Osteocyte (in vitro differentiated cells): Measurements from ENCODE around the gene SNAPC4. TPM values are rescaled to one million over a fixed set of nuclear protein-coding genes. Genes with fewer than 3 reads are reported as not detected.

Source experiments
- DNase-seq: peaks from one replicate; pipeline ENCODE4 v3.0.0; 2021; ENCODE audit warnings: mixed read lengths; ENCODE audit not compliant: unreplicated experiment; ENCODE audit errors: extremely low spot score
- H3K27ac Mint-ChIP-seq: one replicate; pipeline ENCODE4 v1.8.0; 2021; ENCODE audit warnings: mild to moderate bottlenecking, mixed read lengths; ENCODE audit not compliant: unreplicated experiment
- H3K27me3 Mint-ChIP-seq: one replicate; pipeline ENCODE4 v1.8.0; 2021; ENCODE audit warnings: mixed read lengths; ENCODE audit not compliant: unreplicated experiment
- H3K36me3 Mint-ChIP-seq: one replicate; pipeline ENCODE4 v1.8.0; 2021; ENCODE audit warnings: mixed read lengths; ENCODE audit not compliant: unreplicated experiment
- H3K4me1 Mint-ChIP-seq: one replicate; pipeline ENCODE4 v1.8.0; 2021; ENCODE audit warnings: mixed read lengths; ENCODE audit not compliant: unreplicated experiment
- H3K4me3 Mint-ChIP-seq: one replicate; pipeline ENCODE4 v1.8.0; 2021; ENCODE audit warnings: mild to moderate bottlenecking, moderate library complexity, mixed read lengths; ENCODE audit not compliant: unreplicated experiment
- H3K9me3 Mint-ChIP-seq: one replicate; pipeline ENCODE4 v1.8.0; 2021; ENCODE audit warnings: mixed read lengths; ENCODE audit not compliant: unreplicated experiment
- total RNA-seq: library from RNA; stranded (reverse); gene quantifications from 2 replicates; pipeline ENCODE4 v1.2.1, GENCODE V29; 2021
- TF ChIP-seq, protein P1 (sequence below): fragments of 200-600 bp; sonication (generic); IDR thresholded peaks from 2 replicates; pipeline ENCODE4 v1.5.0; 2021; ENCODE audit warnings: antibody characterized with exemption, mild to moderate bottlenecking, moderate library complexity

SNAPC4 gene
- total RNA-seq, 1 donor from 2014 or later = 9.9 TPM

DNA sequence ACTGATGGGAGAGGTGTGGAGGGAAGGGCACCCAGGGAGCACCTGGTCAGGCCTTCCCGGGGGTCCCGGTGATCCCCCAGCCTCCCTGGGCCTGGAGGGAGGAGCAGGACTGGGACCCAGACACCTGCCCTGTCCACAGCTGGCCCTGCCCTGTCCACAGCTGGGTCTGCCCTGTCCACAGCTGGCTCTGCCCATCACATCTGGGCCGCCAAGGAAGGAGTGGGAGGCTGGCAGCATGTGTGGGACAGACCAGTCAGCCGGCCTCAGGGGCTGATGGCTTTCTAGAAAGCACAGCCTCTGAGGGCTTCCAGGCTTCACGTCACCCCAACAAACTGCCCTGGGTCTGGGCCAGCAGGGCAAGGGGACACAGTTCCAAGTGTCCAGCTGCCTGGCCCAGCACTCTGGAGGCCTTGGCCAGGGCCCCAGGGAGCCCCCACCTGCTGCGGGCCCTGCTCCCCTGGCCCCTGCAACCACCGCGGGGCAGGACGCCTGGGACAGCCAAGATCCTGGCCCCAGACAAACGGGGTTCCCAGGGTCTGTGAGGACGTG is 48.6 kb downstream of the SNAPC4 start:
- TF ChIP-seq, protein P1, sequence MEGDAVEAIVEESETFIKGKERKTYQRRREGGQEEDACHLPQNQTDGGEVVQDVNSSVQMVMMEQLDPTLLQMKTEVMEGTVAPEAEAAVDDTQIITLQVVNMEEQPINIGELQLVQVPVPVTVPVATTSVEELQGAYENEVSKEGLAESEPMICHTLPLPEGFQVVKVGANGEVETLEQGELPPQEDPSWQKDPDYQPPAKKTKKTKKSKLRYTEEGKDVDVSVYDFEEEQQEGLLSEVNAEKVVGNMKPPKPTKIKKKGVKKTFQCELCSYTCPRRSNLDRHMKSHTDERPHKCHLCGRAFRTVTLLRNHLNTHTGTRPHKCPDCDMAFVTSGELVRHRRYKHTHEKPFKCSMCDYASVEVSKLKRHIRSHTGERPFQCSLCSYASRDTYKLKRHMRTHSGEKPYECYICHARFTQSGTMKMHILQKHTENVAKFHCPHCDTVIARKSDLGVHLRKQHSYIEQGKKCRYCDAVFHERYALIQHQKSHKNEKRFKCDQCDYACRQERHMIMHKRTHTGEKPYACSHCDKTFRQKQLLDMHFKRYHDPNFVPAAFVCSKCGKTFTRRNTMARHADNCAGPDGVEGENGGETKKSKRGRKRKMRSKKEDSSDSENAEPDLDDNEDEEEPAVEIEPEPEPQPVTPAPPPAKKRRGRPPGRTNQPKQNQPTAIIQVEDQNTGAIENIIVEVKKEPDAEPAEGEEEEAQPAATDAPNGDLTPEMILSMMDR = no peak
- Mint-ChIP-seq H3K9me3 (no peaks in the 10 kb centered on the region), H3K4me1 (peaks cover 10% of the 10 kb centered on the region), H3K4me3 (no peak overlapping the region), H3K27me3 (no peaks in the 10 kb centered on the region), H3K27ac (no peak overlapping the region), H3K36me3 (no peaks in the 10 kb centered on the region)
- DNase-seq = no peak

Other genes with a start within 250 kb of the SNAPC4 start
- not detected in 2 replicates for gene LHX3, start 195.0 kb downstream of the SNAPC4 start, total RNA-seq
- gene QSOX2, start 154.4 kb downstream of the SNAPC4 start, total RNA-seq = 15.5 and 17.1 TPM in 2 replicates
- gene CCDC187, start 96.1 kb downstream of the SNAPC4 start, total RNA-seq = not detected in 2 replicates
- 32.5 and 37.1 TPM in 2 replicates for gene GPSM1, start 72.6 kb downstream of the SNAPC4 start, total RNA-seq
- 16.6 and 17.6 TPM in 2 replicates for gene DNLZ, start 36.4 kb downstream of the SNAPC4 start, total RNA-seq
- gene CARD9, start 26.5 kb downstream of the SNAPC4 start, total RNA-seq = 0.89 and 0.94 TPM in 2 replicates
- gene ENTR1, start 10.4 kb upstream of the SNAPC4 start, total RNA-seq = 54.8 and 57.9 TPM in 2 replicates
- 51.9 and 52.8 TPM in 2 replicates for gene PMPCA, start 10.5 kb upstream of the SNAPC4 start, total RNA-seq
- gene INPP5E, start 39.7 kb upstream of the SNAPC4 start, total RNA-seq = 16.0 and 16.7 TPM in 2 replicates
- gene SEC16A, start 82.9 kb upstream of the SNAPC4 start, total RNA-seq = 85.0 and 88.5 TPM in 2 replicates
- gene NOTCH1, start 145.9 kb upstream of the SNAPC4 start, total RNA-seq = 44.9 and 53.6 TPM in 2 replicates